Measurements from ENCODE around the gene SYNPO2.
A peak's percentile ranks its signal among the peaks of the same experiment; 100 is the strongest.
"Not testable (repeated sequence)": the region's sequence is repeated elsewhere in the genome, so short reads cannot be mapped to it uniquely, and the experiment has no call there.

SYNPO2 gene

GRCh38 chr4:119031218-119031617 lies 142.6 kb downstream of the SYNPO2 start:
- DNase-seq (ENCODE audit: low read depth in 2 of 2), result no peak

- no peak for DNase-seq (ENCODE audit: low read depth in 2 of 2)
Measured at GRCh38 chr4:119032921-119033685, 144.4 kb downstream of the SYNPO2 start.

DNA sequence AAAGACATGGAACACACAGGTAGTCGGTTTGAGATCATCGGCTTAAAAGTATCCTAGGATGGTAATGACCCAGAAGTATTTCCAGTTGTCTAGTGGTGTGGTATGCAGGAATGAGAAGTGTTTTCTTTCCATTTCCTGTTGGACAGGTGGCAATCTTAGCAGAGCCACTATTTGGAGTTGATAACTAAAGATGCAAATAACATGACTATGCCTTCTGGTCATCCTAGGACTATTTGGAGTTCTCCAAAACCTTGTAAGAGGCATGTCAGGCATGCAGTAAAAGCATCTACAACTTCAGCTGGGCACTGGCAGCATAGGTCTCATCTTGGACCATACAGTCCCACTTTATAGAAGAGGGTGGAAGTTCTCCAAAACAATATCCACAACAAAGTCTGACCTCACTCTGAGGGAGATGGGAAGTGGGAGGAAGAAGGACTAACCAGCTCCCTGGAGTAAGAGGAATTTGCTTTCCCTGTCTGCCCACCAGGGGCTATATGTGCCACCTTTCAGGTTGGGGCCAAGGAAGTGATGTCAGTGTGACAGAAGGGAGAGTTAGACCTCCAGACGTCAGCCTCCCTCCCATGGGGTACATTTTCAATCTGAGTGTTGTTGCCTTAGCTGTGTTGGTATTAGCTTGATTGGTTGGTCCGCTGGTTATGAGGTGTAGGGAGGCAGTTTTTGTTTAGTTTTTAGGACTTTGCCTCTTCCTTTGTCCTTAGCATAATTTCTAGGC lies 145.8 kb downstream of the SYNPO2 start:
- no peak for DNase-seq (ENCODE audit: low read depth in 2 of 2)

GRCh38 chr4:119035951-119036737 lies 147.5 kb downstream of the SYNPO2 start:
- no peak for DNase-seq (ENCODE audit: low read depth in 2 of 2)

GRCh38 chr4:119037709-119038108 lies 149.1 kb downstream of the SYNPO2 start:
- DNase-seq (ENCODE audit: low read depth in 2 of 2), result no peak

GRCh38 chr4:119038116-119038841 lies 149.6 kb downstream of the SYNPO2 start:
- no peak for DNase-seq (ENCODE audit: low read depth in 2 of 2)

DNA sequence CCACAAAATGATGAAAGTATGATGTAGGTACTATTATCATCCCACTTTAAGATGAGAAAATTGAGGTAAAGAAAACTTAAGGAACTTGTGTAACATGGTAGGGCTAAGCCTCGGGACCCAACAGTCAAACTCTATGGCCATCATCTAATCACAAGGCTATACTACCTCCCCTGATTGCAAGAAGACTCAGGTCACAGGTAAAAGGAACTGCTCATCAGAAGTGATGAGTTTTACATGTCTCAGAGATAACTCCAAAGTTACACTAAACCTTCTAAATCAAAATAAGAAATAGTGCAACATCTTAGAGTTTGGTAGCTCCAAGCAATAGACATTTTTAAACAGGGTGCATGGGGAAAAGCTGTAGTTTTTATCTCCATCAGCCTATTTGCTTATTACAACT lies 150.5 kb downstream of the SYNPO2 start:
- no peak for DNase-seq (ENCODE audit: low read depth in 2 of 2)

GRCh38 chr4:119039779-119040178 lies 151.1 kb downstream of the SYNPO2 start:
- DNase-seq (ENCODE audit: low read depth in 2 of 2), result no peak

DNA sequence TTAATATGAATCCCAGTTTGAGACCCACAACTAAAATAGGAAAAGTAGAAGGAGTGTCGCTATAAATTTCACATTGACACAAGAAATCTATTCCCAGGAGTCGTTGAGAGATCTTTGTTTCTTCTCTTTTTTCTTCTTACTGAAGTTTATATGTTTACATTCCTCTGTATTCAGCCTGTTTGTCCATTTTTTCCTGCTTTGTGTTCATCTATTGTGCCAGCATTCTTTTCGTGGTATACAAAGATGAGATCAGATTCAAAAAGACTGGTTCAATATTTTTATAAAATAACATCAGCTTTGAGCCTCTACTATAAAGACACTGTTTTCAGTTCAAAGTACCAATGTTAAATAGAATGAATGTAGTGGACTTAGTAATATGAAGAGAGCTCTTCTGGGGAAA lies 151.6 kb downstream of the SYNPO2 start:
- no peak for DNase-seq (ENCODE audit: low read depth in 2 of 2)

DNA sequence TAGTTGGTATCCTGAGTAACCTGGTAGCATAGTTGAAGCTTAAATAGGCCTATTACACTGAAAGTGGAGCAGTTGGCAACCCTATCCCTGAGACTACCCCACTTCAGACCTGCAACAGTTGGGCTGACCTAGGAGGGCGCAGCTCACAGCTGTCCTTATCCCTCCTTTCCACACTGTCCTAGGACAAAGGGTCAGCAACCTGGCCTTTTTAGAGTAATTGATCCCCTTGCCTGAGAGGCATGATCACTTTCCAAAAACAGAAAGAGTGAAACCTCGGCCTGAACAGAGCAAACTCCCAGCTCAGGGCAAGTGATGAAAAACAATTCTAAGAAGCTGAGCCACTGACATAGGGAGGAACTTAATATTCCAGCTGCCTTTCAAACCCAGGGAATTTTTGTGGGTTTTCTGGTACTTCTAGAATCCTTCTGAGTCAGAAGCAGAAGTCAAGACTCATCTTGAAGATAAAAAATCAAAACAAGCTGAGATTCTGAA lies 152.1 kb downstream of the SYNPO2 start:
- no peak for DNase-seq (ENCODE audit: low read depth in 2 of 2)

GRCh38 chr4:119041396-119041795 lies 152.7 kb downstream of the SYNPO2 start:
- no peak for DNase-seq (ENCODE audit: low read depth in 2 of 2)

GRCh38 chr4:119041951-119042560 lies 153.4 kb downstream of the SYNPO2 start:
- DNase-seq (ENCODE audit: low read depth in 2 of 2), result peak; percentile 6 to 44

DNA sequence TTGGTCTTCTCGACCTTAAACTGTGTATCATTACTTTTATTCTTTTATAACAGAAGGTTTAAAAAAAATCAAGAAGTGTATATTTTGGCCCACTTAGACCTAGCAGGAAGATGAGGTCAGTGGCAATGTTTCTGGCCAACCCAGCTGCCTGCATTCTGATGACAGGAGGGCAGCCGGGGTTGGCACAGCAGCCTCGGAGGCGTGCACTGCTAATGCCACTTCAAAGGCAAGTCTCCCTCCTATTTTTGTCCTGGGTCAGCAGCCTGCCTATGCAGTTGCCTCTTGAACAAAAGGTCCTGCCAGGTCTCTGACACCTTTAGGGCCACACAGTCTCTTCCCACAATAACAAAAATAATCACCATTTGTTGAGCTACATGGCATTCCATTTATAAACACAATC lies 157.6 kb downstream of the SYNPO2 start:
- DNase-seq (ENCODE audit: low read depth in 2 of 2), result no peak

DNA sequence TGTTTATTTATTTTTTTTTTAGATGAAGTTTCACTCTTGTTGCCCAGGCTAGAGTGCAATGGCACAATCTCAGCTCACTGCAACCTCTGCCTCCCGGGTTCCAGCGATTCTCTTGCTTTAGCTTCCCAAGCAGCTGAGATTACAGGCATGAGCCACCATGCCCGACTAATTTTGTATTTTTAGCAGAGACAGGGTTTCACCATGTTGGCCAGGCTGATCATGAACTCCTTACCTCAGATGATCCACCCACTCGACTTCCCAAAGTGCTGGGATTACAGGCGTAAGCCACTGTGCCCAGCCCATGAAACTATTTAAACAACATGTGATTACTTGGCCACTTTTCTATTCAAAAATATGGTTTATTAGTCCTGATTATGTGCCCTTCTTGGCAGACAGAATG lies 158.4 kb downstream of the SYNPO2 start:
- DNase-seq (ENCODE audit: low read depth in 2 of 2), result not testable (repeated sequence)

- no peak for DNase-seq (ENCODE audit: low read depth in 2 of 2)
Measured at GRCh38 chr4:119048446-119048845, 159.8 kb downstream of the SYNPO2 start.

DNA sequence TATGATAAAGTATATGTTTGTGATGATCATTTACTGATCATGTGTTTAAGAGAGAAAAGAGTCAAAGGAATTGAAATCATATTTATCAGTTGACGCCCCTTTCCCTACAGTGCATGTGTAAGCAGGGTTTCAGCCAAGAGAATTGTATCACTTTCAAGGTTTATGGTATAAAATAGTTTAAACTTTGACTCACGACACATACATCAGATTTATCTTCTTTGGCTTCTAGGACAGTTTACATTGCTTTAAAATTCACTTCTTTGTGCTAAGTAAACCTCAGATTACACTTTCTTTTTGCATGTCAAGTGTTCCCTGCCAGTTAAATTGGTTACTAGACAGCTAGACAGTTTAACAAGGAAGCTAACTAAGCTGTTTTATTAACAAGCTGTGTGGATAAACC lies 160.7 kb downstream of the SYNPO2 start:
- DNase-seq (ENCODE audit: low read depth in 2 of 2), result no peak

DNA sequence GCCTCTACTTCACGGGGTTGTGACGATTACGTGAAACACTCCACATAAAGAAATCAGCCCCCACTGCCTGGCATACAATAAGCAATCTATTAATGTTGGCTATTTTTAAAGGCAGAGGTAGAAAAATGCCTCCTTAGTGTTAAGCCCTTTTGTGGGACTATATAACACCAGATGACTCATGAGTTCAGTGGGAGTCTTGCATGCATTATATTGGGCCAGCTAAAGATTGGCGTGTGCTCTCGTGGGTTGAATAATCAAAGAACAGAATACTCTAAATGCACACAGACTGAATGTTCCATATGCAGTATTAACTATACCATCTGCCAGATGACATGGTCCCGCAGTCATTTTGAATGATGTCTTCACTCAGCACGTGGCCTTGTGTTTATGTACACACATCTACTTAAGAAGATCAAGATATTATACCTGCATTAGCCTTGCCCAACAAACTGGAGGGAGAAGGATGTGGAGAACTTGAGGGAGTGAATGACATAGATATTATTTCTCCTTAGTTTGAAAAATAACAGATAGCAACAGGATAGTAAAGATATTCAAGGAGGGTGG lies 162.0 kb downstream of the SYNPO2 start:
- no peak for DNase-seq (ENCODE audit: low read depth in 2 of 2)

GRCh38 chr4:119053245-119053644 lies 164.6 kb downstream of the SYNPO2 start:
- no peak for DNase-seq (ENCODE audit: low read depth in 2 of 2)

GRCh38 chr4:119053997-119054396 lies 165.3 kb downstream of the SYNPO2 start:
- no peak for DNase-seq (ENCODE audit: low read depth in 2 of 2)

DNA sequence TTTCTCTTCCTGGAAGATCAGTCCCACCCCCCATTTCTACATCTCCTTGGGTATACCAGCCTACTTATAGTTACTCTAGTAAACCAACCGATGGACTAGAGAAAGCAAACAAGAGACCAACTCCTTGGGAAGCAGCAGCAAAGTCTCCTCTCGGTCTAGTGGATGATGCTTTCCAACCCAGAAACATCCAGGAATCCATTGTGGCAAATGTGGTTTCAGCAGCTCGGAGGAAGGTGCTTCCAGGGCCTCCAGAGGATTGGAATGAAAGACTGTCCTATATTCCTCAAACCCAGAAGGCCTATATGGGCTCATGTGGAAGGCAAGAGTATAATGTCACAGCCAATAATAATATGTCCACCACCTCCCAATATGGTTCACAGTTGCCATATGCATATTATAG lies 168.8 kb downstream of the SYNPO2 start:
- no peak for DNase-seq (ENCODE audit: low read depth in 2 of 2)

GRCh38 chr4:119059221-119059620 lies 170.6 kb downstream of the SYNPO2 start:
- no peak for DNase-seq (ENCODE audit: low read depth in 2 of 2)
